ENCODE measurements around the gene TBC1D24. TPM values are rescaled to one million over a fixed set of nuclear protein-coding genes. Genes with fewer than 3 reads are reported as not detected.
A peak's percentile ranks its signal among the peaks of the same experiment; 100 is the strongest.

TBC1D24 gene
- total and polyA plus RNA-seq, 2 donors (not counting 1 experiment from before 2014, with no cell fraction given): 7.1 to 9.4 TPM

- peaks cover 23% of the 10 kb centered on the region for H3K4me1 Mint-ChIP-seq
- ChIA-PET CTCF (no interaction called here), POLR2A (interaction anchor here (1.1 kb wide), 1 partner anchor 9 kb away, joined by 3 read pairs; no protein-coding TSS in a partner anchor)
- Histone ChIP-seq H3K4me2 (replicated peaks; ENCODE audit: low read depth, low read length, poor library complexity, severe bottlenecking) (no peak overlapping the region), H3K27ac (ENCODE audit: low read length in 2 of 2) (no peak overlapping the region), H3K27me3 (replicated peaks in 1 of 4; ENCODE audit: control extremely low read depth in 1 of 4, control insufficient read depth in 3 of 4, insufficient read depth in 4 of 4, low read length in 3 of 4) (no peaks in the 10 kb centered on the region), H3K9me3 (ENCODE audit: control extremely low read depth in 1 of 3, control insufficient read depth in 2 of 3, insufficient read depth in 1 of 3, low read length in 2 of 3) (no peaks in the 10 kb centered on the region), H3K9ac (ENCODE audit: low read length) (no peak overlapping the region), H3K4me3 (ENCODE audit: control extremely low read depth in 1 of 5, extremely low read depth in 1 of 5, insufficient read depth in 1 of 5, low read depth in 2 of 5, low read length in 4 of 5) (no peak overlapping the region), H3K4me1 (ENCODE audit: control insufficient read depth in 2 of 2, insufficient read depth in 2 of 2, low read length in 2 of 2) (peaks cover 8 to 24% of the 10 kb centered on the region in 2 donors), H3K36me3 (replicated peaks in 1 of 2; ENCODE audit: control extremely low read depth in 1 of 2, control insufficient read depth in 1 of 2, extremely low read depth in 1 of 2, insufficient read depth in 2 of 2, low read length in 1 of 2) (peaks cover 0 to 49% of the 10 kb centered on the region in 2 experiments), H4K20me1 (ENCODE audit: control insufficient read depth, insufficient read depth, low read length, poor library complexity, severe bottlenecking) (peaks cover 16% of the 10 kb centered on the region), H2AFZ (ENCODE audit: insufficient read depth, low read depth, low read length, poor library complexity, severe bottlenecking) (no peak overlapping the region), H3K79me2 (ENCODE audit: control insufficient read depth, insufficient read depth, low read length) (peaks cover 48% of the 10 kb centered on the region)
- no peak for TF ChIP-seq CTCF (IDR thresholded peaks at IDR 0.05)
- no peak for TF ChIP-seq EZH2 (IDR thresholded peaks at IDR 0.05; ENCODE audit: borderline replicate concordance, insufficient read depth, low read depth, low read length, poor library complexity, severe bottlenecking)
- no peak for DNase-seq
- no peak for ATAC-seq (ENCODE audit: low read depth)
- WGBS (ENCODE audit: insufficient coverage): 93% methylated on average over 30 of the region's 32 CpGs
- no peaks in the 10 kb centered on the region for H3K27me3 Mint-ChIP-seq
- intact Hi-C loops (cut with micrococcal nuclease): no loop called here
- H3K9me3 Mint-ChIP-seq (ENCODE audit: insufficient read depth): no peaks in the 10 kb centered on the region
- H3K4me3 Mint-ChIP-seq: peak overlapping the region; percentile 16
- no peak overlapping the region for H3K27ac Mint-ChIP-seq
Observed at GRCh38 chr16:2529061-2529931, 54.4 kb downstream of the TBC1D24 start.

All from B cell (primary cell).